SK-N-SH (cell line): ENCODE data around the gene GDPD5. TPM values are rescaled to one million over a fixed set of nuclear protein-coding genes. Genes with fewer than 3 reads are reported as not detected.
"Not testable (repeated sequence)": the region's sequence is repeated elsewhere in the genome, so short reads cannot be mapped to it uniquely, and the experiment has no call there.

Source experiments
- CTCF ChIA-PET: fragments of 300-600, 350-600 bp; formaldehyde crosslinking; extraction: SDS; loops from one replicate; lab custom pipeline; 2021; lab: Yijun Ruan, JAX
- POLR2A ChIA-PET: fragments of 350-600 bp; sonication (Branson Sonifier 250); formaldehyde crosslinking; extraction: SDS; loops from one replicate; lab custom pipeline; 2020; ENCODE audit warnings: antibody characterized with exemption, inconsistent platforms; lab: Yijun Ruan, JAX
- DNase-seq: peaks from one replicate; pipeline ENCODE4 v3.0.0; 2012
- H2AFZ ChIP-seq: fragments of 200-600 bp; sonication (generic); 2 replicates; pipeline ENCODE4 v1.8.1; 2016; ENCODE audit warnings: antibody characterized with exemption, mild to moderate bottlenecking, low read depth
- H3F3A ChIP-seq: fragments of 200-600 bp; sonication (generic); replicated peaks from 2 replicates; pipeline ENCODE3; 2016; ENCODE audit warnings: antibody characterized with exemption, mild to moderate bottlenecking; ENCODE audit not compliant: insufficient read depth
- H3K27ac ChIP-seq, 2 experiments: fragments of 200-500 bp in 1 of 2; fragments of 200-600 bp in 1 of 2; sonication (Bioruptor generic) in 1 of 2; sonication (generic), shearing (Covaris generic) in 1 of 2; 2 replicates each; pipeline versions ENCODE4 v1.5.1 to v1.6.1; 2014 to 2016; ENCODE audit warnings: low read depth in 2 of 2, inconsistent platforms in 1 of 2, low read length in 1 of 2, mild to moderate bottlenecking in 1 of 2, mixed read lengths in 1 of 2
- H3K27me3 ChIP-seq: fragments of 200-600 bp; sonication (generic), shearing (Covaris generic); 2 replicates; pipeline ENCODE4 v1.6.1; 2016; ENCODE audit warnings: mixed run types; ENCODE audit not compliant: insufficient read depth
- H3K36me3 ChIP-seq, 2 experiments: fragments of 200-500 bp in 1 of 2; fragments of 200-600 bp in 1 of 2; sonication (Bioruptor generic) in 1 of 2; sonication (generic) in 1 of 2; replicated peaks in 1 of 2; 2 replicates each; pipeline versions ENCODE3 to v1.5.1; 2014 to 2016; ENCODE audit warnings: low read length in 1 of 2, mild to moderate bottlenecking in 1 of 2; ENCODE audit not compliant: insufficient read depth in 2 of 2, control insufficient read depth in 1 of 2
- H3K4me1 ChIP-seq, 2 experiments: fragments of 200-500 bp in 1 of 2; fragments of 200-600 bp in 1 of 2; sonication (Bioruptor generic) in 1 of 2; sonication (generic), shearing (Covaris generic) in 1 of 2; 2 replicates each; pipeline versions ENCODE4 v1.5.1 to v1.6.1; 2014 to 2016; ENCODE audit warnings: low read depth in 1 of 2, low read length in 1 of 2, mixed run types in 1 of 2; ENCODE audit not compliant: insufficient read depth in 2 of 2, control insufficient read depth in 1 of 2
- H3K4me2 ChIP-seq: fragments of 200-600 bp; sonication (generic), shearing (Covaris generic); 2 replicates; pipeline ENCODE4 v1.6.1; 2017; ENCODE audit warnings: mixed run types
- H3K4me3 ChIP-seq, 2 experiments: fragments of 200-500 bp in 1 of 2; fragments of 200-600 bp in 1 of 2; sonication (Bioruptor generic) in 1 of 2; sonication (generic), shearing (Covaris generic) in 1 of 2; 2 replicates each; pipeline versions ENCODE4 v1.5.1 to v1.8.1; 2014 to 2016; ENCODE audit warnings: low read depth in 2 of 2, inconsistent platforms in 1 of 2, low read length in 1 of 2, mild to moderate bottlenecking in 1 of 2, mixed read lengths in 1 of 2, moderate library complexity in 1 of 2
- H3K79me2 ChIP-seq: fragments of 200-600 bp; sonication (generic); 2 replicates; pipeline ENCODE4 v1.8.1; 2017; ENCODE audit warnings: mild to moderate bottlenecking; ENCODE audit not compliant: insufficient read depth
- H3K9ac ChIP-seq: fragments of 200-600 bp; sonication (generic); 2 replicates; pipeline ENCODE4 v1.6.1; 2017; ENCODE audit warnings: mixed run types
- H3K9me2 ChIP-seq: fragments of 200-600 bp; sonication (generic); 2 replicates; pipeline ENCODE4 v1.6.1; 2017; ENCODE audit warnings: mixed run types
- H3K9me3 ChIP-seq: fragments of 200-600 bp; sonication (generic); 2 replicates; pipeline ENCODE4 v1.6.1; 2017; ENCODE audit warnings: mixed run types, mild to moderate bottlenecking, moderate library complexity
- H4K20me1 ChIP-seq: fragments of 200-600 bp; sonication (generic); 2 replicates; pipeline ENCODE4 v1.6.1; 2017; ENCODE audit warnings: mild to moderate bottlenecking, mixed run types; ENCODE audit not compliant: insufficient read depth
- TCF12 ChIP-seq: IDR thresholded peaks from 2 replicates; pipeline ENCODE4 v1.4.0; 2012
- WGBS: methylation state at CpG from one replicate; pipeline ENCODE4 v1.1.6; 2017; ENCODE audit warnings: low lambda C conversion rate; 5-methylcytosine and 5-hydroxymethylcytosine counted together
- polyA plus RNA-seq, 3 experiments: library from polyadenylated mRNA; depleted of rRNA; stranded (reverse); fragments of >200 nt; gene quantifications; 2 replicates each; pipeline ENCODE4 v1.2.3, GENCODE V29; 2012
- TF ChIP-seq, protein P1 (sequence below): IDR thresholded peaks from 2 replicates; pipeline ENCODE4 v1.6.1; 2012; ENCODE audit warnings: mild to moderate bottlenecking, low read depth, low read length, moderate library complexity

The GDPD5 gene
- polyA plus RNA-seq, 1 of the 3 experiments (the other 2 are of a cell fraction), result 2.2 TPM

DNA sequence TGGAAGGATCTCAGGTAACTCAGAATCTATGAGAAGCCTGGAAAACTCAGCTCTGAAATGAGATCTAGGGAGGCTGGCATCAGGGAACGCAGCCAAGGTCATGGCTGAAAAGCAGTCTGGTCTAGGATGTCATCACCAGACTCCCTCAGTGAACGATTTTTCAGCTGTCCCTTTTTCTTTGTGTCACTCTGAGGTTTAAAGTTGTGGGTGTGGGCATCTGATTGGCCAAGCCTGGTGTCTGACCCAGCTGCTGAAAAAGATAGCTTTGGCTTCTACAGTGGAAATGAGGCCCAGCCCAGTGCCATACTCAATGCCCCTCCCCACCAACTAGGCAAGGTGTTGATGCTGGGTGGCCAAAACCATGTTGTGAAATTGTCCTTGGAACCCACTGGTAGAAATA lies 111.9 kb downstream of the GDPD5 start:
- Histone ChIP-seq H3K4me2 (no peak overlapping the region), H4K20me1 (peaks cover 12% of the 10 kb centered on the region; the same call in 1 of the 2 replicates), H3K9me3 (no peaks in the 10 kb centered on the region), H2AFZ (no peak overlapping the region), H3K9ac (no peak overlapping the region), H3K27ac (peak overlapping the region in 1 of 2 experiments; percentile 53; a peak in 1 of 4 replicates), H3K36me3 (peaks cover 19 to 25% of the 10 kb centered on the region in 2 experiments), H3K9me2 (no peaks in the 10 kb centered on the region), H3K79me2 (peaks cover under 1% of the 10 kb centered on the region; the same call in 1 of the 2 replicates), H3K27me3 (no peaks in the 10 kb centered on the region), H3K4me3 (no peak overlapping the region), H3F3A (peaks cover 23% of the 10 kb centered on the region), H3K4me1 (peaks cover 11 to 13% of the 10 kb centered on the region in 2 experiments; a peak in 2 of 4 replicates)
- no peak for DNase-seq
- CTCF ChIA-PET, result interaction anchor here (1.1 to 2.7 kb wide), 5 partner anchors 8 to 118 kb away, joined by 3 to 9 read pairs (median 7); no protein-coding TSS in a partner anchor
- WGBS, result 56% methylated on average over 2 of the region's 2 CpGs
- POLR2A ChIA-PET, result no interaction called here
- TF ChIP-seq, protein P1, sequence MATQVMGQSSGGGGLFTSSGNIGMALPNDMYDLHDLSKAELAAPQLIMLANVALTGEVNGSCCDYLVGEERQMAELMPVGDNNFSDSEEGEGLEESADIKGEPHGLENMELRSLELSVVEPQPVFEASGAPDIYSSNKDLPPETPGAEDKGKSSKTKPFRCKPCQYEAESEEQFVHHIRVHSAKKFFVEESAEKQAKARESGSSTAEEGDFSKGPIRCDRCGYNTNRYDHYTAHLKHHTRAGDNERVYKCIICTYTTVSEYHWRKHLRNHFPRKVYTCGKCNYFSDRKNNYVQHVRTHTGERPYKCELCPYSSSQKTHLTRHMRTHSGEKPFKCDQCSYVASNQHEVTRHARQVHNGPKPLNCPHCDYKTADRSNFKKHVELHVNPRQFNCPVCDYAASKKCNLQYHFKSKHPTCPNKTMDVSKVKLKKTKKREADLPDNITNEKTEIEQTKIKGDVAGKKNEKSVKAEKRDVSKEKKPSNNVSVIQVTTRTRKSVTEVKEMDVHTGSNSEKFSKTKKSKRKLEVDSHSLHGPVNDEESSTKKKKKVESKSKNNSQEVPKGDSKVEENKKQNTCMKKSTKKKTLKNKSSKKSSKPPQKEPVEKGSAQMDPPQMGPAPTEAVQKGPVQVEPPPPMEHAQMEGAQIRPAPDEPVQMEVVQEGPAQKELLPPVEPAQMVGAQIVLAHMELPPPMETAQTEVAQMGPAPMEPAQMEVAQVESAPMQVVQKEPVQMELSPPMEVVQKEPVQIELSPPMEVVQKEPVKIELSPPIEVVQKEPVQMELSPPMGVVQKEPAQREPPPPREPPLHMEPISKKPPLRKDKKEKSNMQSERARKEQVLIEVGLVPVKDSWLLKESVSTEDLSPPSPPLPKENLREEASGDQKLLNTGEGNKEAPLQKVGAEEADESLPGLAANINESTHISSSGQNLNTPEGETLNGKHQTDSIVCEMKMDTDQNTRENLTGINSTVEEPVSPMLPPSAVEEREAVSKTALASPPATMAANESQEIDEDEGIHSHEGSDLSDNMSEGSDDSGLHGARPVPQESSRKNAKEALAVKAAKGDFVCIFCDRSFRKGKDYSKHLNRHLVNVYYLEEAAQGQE, result no peak
- no peak for TF ChIP-seq TCF12

- WGBS, result 92% methylated on average over 10 of the region's 10 CpGs
- not testable (repeated sequence) for H3K79me2 ChIP-seq, H3K9ac ChIP-seq, H3K4me2 ChIP-seq, H3K4me3 ChIP-seq, H3K27me3 ChIP-seq, H3K9me3 ChIP-seq, H2AFZ ChIP-seq, DNase-seq, H3K9me2 ChIP-seq, H3K27ac ChIP-seq
- Histone ChIP-seq H3K36me3 (peaks cover 27% of the 10 kb centered on the region in 2 experiments), H3K4me1 (peaks cover 4 to 13% of the 10 kb centered on the region in 2 experiments; a peak in 1 of 4 replicates), H4K20me1 (peaks cover 19% of the 10 kb centered on the region), H3F3A (peaks cover 17% of the 10 kb centered on the region)
- ChIA-PET POLR2A (interaction anchor here (0.6 to 0.9 kb wide), 2 partner anchors 15 to 77 kb away, joined by 3 to 4 read pairs; no protein-coding TSS in a partner anchor), CTCF (interaction anchor here (1.1 to 2.7 kb wide), 4 partner anchors 9 to 119 kb away, joined by 3 to 9 read pairs (median 6); no protein-coding TSS in a partner anchor)
These were observed 112.6 kb downstream of the GDPD5 start for GRCh38 chr11:75413146-75413545.

- H3K36me3 ChIP-seq, result peaks cover 53 to 57% of the 10 kb centered on the region in 2 experiments
- POLR2A ChIA-PET, CTCF ChIA-PET: not testable (repeated sequence)
These were observed 115.8 kb downstream of the GDPD5 start for GRCh38 chr11:75409971-75410370.

More at GRCh38 chr11:75409971-75410370, 115.8 kb downstream of the GDPD5 start:
- peaks cover 39% of the 10 kb centered on the region for H3K79me2 ChIP-seq
- H3K9ac ChIP-seq, H3K27me3 ChIP-seq, H3K9me2 ChIP-seq, H3K4me3 ChIP-seq, H3K27ac ChIP-seq, DNase-seq, H3K9me3 ChIP-seq, H3K4me2 ChIP-seq, H2AFZ ChIP-seq: not testable (repeated sequence)
- H4K20me1 ChIP-seq, result peaks cover 50% of the 10 kb centered on the region
- WGBS, result 67% methylated on average over 1 of the region's 33 CpGs
- H3K4me1 ChIP-seq, result peaks cover 0 to 18% of the 10 kb centered on the region in 2 experiments; a peak in 2 of 4 replicates
- peaks cover 37% of the 10 kb centered on the region for H3F3A ChIP-seq
